Activated CD4-positive, alpha-beta memory T cell treated with anti-CD3 and anti-CD28 coated beads for 36 hours (primary cell): ENCODE measurements around the gene AHRR. TPM values are rescaled to one million over a fixed set of nuclear protein-coding genes. Genes with fewer than 3 reads are reported as not detected.

ENCODE experiments used
- CTCF ChIA-PET: fragments of 350-600 bp; sonication (Branson Sonifier 250); formaldehyde crosslinking; loops from one replicate; lab custom pipeline; 2021; ENCODE audit warnings: antibody characterized with exemption, inconsistent platforms; lab: Charles Lee
- POLR2A ChIA-PET: fragments of 350-600 bp; sonication (Branson Sonifier 250); formaldehyde crosslinking; loops from one replicate; lab custom pipeline; 2021; ENCODE audit warnings: antibody characterized with exemption; lab: Charles Lee
- DNase-seq: peaks from one replicate; pipeline ENCODE4 v3.0.0-alpha.2; 2020
- H3K27ac Mint-ChIP-seq: one replicate; pipeline ENCODE4 v1.8.0; 2021; ENCODE audit warnings: mixed read lengths
- H3K27me3 Mint-ChIP-seq: one replicate; pipeline ENCODE4 v1.8.0; 2021; ENCODE audit warnings: mixed read lengths
- H3K36me3 Mint-ChIP-seq: one replicate; pipeline ENCODE4 v1.8.0; 2021; ENCODE audit warnings: mixed read lengths
- H3K4me1 Mint-ChIP-seq: one replicate; pipeline ENCODE4 v1.8.0; 2021; ENCODE audit warnings: low read depth, mixed read lengths
- H3K4me3 Mint-ChIP-seq: one replicate; pipeline ENCODE4 v1.8.0; 2021; ENCODE audit warnings: mild to moderate bottlenecking, mixed read lengths
- H3K9me3 Mint-ChIP-seq: one replicate; pipeline ENCODE4 v1.8.0; 2021; ENCODE audit warnings: mixed read lengths
- intact Hi-C: fragments of 100-400 bp; cut with micrococcal nuclease; formaldehyde crosslinking; loops from one replicate; pipeline ENCODE4 v1.15.1; 2023
- total RNA-seq, 2 experiments: library from RNA; stranded (reverse); gene quantifications; one replicate each; pipeline ENCODE4 v1.2.3, GENCODE V29; 2021

The AHRR gene
- total RNA-seq, 2 experiments from 2014 or later: 16.7 to 16.8 TPM

- Mint-ChIP-seq H3K36me3 (peaks cover 2% of the 10 kb centered on the region), H3K27me3 (peaks cover 10% of the 10 kb centered on the region), H3K4me3 (no peak overlapping the region), H3K9me3 (no peaks in the 10 kb centered on the region), H3K27ac (no peak overlapping the region), H3K4me1 (no peaks in the 10 kb centered on the region)
- CTCF ChIA-PET: interaction anchor here (0.6 kb wide), 1 partner anchor 10 kb away, joined by 3 read pairs; no protein-coding TSS in a partner anchor
- POLR2A ChIA-PET: no interaction called here
- no peak for DNase-seq
- intact Hi-C loops: no loop called here
These were observed 113.8 kb downstream of the AHRR start for GRCh38 chr5:435156-435790.

DNA sequence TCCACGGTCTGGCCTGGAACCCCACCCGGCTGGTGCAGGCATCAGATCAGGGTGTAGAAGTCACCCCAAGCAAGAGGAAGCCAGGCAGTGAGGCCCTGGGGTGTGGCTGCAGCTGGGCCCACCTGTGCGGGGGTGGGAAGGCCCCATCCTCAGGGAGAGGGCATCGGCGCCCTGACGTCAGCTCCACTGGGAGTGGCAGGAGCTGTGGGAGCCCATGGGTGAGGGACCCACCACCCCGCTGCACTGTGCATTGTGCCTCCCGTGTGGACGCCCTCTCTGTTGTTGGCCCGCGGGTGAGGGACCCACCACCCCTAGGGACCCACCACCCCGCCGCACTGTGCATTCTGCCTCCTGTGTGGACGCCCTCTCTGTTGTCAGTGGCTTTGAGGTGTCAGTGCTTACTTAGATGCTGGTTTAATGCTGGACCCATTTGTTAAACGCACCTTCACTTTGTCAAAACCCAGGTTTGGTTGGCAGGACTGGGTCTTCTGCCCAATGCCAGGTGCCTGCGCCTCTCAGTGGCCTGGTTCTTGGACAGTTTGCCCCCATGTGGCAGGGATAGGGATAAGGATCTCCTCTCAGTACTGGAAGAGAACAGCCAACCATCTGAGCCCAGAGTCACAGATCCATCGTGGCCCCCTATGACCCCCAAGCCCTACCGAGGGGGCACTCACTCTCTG, 114.6 kb downstream of the AHRR start:
- Mint-ChIP-seq H3K27ac (no peak overlapping the region), H3K4me1 (no peaks in the 10 kb centered on the region), H3K4me3 (no peak overlapping the region), H3K36me3 (peaks cover 2% of the 10 kb centered on the region), H3K9me3 (no peaks in the 10 kb centered on the region), H3K27me3 (peaks cover 10% of the 10 kb centered on the region)
- intact Hi-C loops: no loop called here
- no peak for DNase-seq
- CTCF ChIA-PET: interaction anchor here (1.0 to 1.2 kb wide), 2 partner anchors 11 to 119 kb away, joined by 4 to 6 read pairs; no protein-coding TSS in a partner anchor
- POLR2A ChIA-PET: no interaction called here

- Mint-ChIP-seq H3K9me3 (no peaks in the 10 kb centered on the region), H3K4me1 (peaks cover under 1% of the 10 kb centered on the region), H3K36me3 (peaks cover 2% of the 10 kb centered on the region), H3K27ac (no peak overlapping the region), H3K4me3 (no peak overlapping the region), H3K27me3 (peaks cover 9% of the 10 kb centered on the region)
- intact Hi-C loops: no loop called here
- ChIA-PET CTCF (interaction anchor here (1.0 to 1.2 kb wide), 2 partner anchors 10 to 120 kb away, joined by 4 to 6 read pairs; no protein-coding TSS in a partner anchor), POLR2A (no interaction called here)
- DNase-seq: no peak
These were observed 115.1 kb downstream of the AHRR start for GRCh38 chr5:436641-436975.

DNA sequence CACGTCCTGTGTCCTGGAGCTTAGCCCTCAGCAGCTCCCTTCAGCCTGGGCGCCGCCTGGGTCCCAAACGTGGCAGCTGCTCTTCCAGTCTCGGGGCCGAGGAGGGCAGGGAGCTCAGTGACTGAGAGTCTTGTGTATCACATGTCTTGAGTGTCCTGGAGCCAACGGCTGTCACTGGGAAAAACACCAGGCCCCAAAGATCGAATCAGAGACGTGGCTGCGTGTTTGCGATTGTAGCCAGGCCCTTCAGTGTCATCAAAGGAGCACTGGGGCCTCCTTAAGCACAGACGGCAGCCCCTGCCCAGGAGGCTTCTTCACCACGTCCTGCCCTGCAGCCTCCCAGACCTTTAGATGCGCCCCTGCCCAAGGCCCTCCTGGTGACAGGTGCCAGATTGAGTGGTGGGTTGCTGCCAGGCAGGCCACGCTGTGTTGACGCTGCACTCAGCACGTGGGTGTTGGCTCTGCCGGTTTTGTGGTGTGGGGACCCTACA, 115.8 kb downstream of the AHRR start:
- no peak for DNase-seq
- Mint-ChIP-seq H3K36me3 (peaks cover 2% of the 10 kb centered on the region), H3K9me3 (no peaks in the 10 kb centered on the region), H3K27me3 (peaks cover 6% of the 10 kb centered on the region), H3K4me3 (no peak overlapping the region), H3K4me1 (peaks cover 7% of the 10 kb centered on the region), H3K27ac (no peak overlapping the region)
- POLR2A ChIA-PET: no interaction called here
- intact Hi-C loops: no loop called here
- CTCF ChIA-PET: interaction anchor here (1.0 kb wide), 1 partner anchor 120 kb away, joined by 6 read pairs; no protein-coding TSS in a partner anchor

DNA sequence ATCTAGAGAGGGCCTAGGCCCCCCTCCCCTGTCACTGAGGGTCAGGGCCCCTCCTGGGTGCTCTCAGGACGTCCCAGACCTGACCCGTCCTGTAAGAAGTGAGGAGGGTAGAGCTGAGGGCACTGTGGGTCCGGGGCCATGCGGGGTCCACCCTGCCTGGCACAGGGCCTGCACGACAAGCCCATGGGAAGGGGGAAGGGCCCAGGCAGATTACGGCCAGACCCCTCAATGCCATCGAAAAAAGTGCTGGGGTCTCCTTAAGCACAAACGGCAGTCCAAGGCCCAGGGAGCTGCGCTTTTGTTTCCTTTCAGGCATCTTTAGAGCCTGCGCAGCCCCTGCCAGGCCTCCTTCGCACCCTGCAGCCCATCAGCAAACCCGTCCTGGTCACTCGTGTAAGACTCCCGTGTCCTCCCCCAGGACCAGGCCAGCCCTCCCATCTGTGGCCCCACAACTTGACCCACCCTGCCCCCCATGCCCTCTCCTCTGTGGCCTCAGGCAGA, 117.0 kb downstream of the AHRR start:
- Mint-ChIP-seq H3K4me1 (peaks cover 10% of the 10 kb centered on the region), H3K9me3 (no peaks in the 10 kb centered on the region), H3K27me3 (peaks cover 3% of the 10 kb centered on the region), H3K36me3 (no peaks in the 10 kb centered on the region), H3K27ac (no peak overlapping the region), H3K4me3 (no peak overlapping the region)
- intact Hi-C loops: no loop called here
- POLR2A ChIA-PET: no interaction called here
- no peak for DNase-seq
- CTCF ChIA-PET: no interaction called here

- no peak for DNase-seq
- Mint-ChIP-seq H3K27ac (no peak overlapping the region), H3K9me3 (no peaks in the 10 kb centered on the region), H3K4me1 (peaks cover 14% of the 10 kb centered on the region), H3K36me3 (no peaks in the 10 kb centered on the region), H3K27me3 (peaks cover 3% of the 10 kb centered on the region), H3K4me3 (no peak overlapping the region)
- ChIA-PET CTCF (interaction anchor here (0.7 kb wide), 1 partner anchor 9 kb away, joined by 4 read pairs; no protein-coding TSS in a partner anchor), POLR2A (no interaction called here)
- intact Hi-C loops: no loop called here
These were observed 117.7 kb downstream of the AHRR start for GRCh38 chr5:439181-439580.

DNA sequence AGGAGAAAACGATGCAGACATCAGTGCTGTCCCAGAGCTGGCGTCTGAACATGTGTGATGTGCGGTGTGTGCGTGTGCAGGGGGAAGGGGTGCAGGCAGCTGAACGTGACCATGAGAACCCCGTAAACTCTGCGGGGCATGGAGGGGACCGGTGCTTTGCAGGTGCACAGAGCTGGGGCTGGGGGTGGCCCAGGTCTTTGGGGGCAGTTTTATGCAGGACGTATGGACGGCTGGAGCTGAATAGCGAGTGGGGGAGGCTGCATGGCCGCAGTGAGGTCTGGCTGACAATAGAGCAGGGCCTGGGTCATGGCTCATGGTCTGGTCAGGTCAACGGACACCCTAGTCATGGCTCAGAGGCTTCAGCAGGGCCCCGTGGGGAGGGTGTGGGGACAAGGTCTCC, 118.1 kb downstream of the AHRR start:
- Mint-ChIP-seq H3K36me3 (no peaks in the 10 kb centered on the region), H3K9me3 (no peaks in the 10 kb centered on the region), H3K4me1 (peaks cover 18% of the 10 kb centered on the region), H3K4me3 (no peak overlapping the region), H3K27me3 (peaks cover 3% of the 10 kb centered on the region), H3K27ac (no peak overlapping the region)
- POLR2A ChIA-PET: no interaction called here
- intact Hi-C loops: loop anchor here (5.0 kb wide), 1 partner anchor 167 kb away; the partner anchor contains the start of gene PDCD6
- no peak for DNase-seq
- CTCF ChIA-PET: interaction anchor here (0.7 kb wide), 1 partner anchor 10 kb away, joined by 4 read pairs; no protein-coding TSS in a partner anchor

- H3K36me3 Mint-ChIP-seq: no peaks in the 10 kb centered on the region
- CTCF ChIA-PET: no interaction called here
- no peak overlapping the region for H3K27ac Mint-ChIP-seq
- no peaks in the 10 kb centered on the region for H3K9me3 Mint-ChIP-seq
- H3K4me1 Mint-ChIP-seq: peaks cover 23% of the 10 kb centered on the region
- H3K27me3 Mint-ChIP-seq: peaks cover 2% of the 10 kb centered on the region
- DNase-seq: no peak
- intact Hi-C loops: loop anchor here (5.0 kb wide), 1 partner anchor 168 kb away; the partner anchor contains the start of gene PDCD6
- POLR2A ChIA-PET: no interaction called here
- H3K4me3 Mint-ChIP-seq: no peak overlapping the region
These were observed 119.1 kb downstream of the AHRR start for GRCh38 chr5:440401-441201.

- peak overlapping the region; percentile 95 for H3K4me3 Mint-ChIP-seq
- no peak for DNase-seq
- peaks cover 2% of the 10 kb centered on the region for H3K27me3 Mint-ChIP-seq
- ChIA-PET POLR2A (no interaction called here), CTCF (interaction anchor here (1.2 kb wide), 1 partner anchor 11 kb away, joined by 4 read pairs; no protein-coding TSS in a partner anchor)
- peak overlapping the region; percentile 33 for H3K27ac Mint-ChIP-seq
- H3K4me1 Mint-ChIP-seq: peaks cover 29% of the 10 kb centered on the region
- H3K9me3 Mint-ChIP-seq: no peaks in the 10 kb centered on the region
- peaks cover 7% of the 10 kb centered on the region for H3K36me3 Mint-ChIP-seq
- intact Hi-C loops: loop anchor here (2.0 to 5.0 kb wide), 2 partner anchors 31 to 170 kb away; partner anchors contain the start of gene PDCD6
These were observed 120.5 kb downstream of the AHRR start for GRCh38 chr5:441996-442334.

DNA sequence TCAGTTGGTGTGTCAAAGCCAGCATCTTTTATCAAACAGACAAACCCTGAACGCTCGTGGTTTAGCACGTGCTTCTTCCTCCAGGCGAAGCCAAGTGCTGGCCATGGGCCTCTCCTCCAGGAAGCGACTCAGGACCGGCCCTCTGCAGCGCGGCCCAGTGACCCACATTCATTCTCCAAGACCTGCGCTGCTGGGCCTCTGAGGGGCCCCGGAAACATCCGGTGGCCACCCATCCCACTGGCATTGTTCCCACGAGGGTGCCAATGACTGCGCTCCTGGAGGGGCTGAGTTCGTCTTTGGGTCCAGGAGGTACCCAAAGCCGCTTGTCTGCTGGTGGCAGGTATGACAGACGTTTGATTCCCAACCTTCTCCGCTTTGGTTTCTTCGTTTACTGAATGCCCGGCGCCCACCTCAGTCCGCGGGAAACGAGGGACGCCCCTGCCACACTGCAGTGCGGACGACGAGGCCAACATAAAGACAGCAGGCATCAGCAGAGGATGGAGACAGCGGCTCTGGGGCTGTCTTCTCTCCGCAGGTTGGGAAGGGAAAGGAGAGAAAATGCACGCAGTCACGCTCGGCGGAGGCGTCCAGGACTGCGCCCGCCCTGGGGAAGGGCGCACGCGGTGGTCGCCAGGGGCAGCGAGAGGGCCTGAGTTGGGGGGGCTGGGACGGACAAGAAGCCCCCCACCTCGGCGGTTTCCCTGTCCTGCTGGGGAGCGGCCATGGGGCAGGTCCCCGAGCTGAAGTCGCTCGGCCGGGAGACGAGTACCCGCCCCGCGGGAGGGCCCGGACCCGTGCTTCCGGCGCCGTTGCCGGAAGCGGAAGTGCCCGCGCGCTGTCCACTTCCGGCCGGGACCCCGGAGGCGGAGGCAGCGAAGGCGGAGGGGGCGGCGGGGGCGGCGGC, 121.1 kb downstream of the AHRR start, which contains the start of gene EXOC3:
TSS of gene EXOC3 (plus strand) at position 842 of the 904 bp plus-strand sequence. CDS start 3,030 bp downstream, outside the sequence.
- peak; percentile 81 for DNase-seq
- CTCF ChIA-PET: interaction anchor here (1.0 to 1.2 kb wide), 2 partner anchors 11 to 125 kb away, joined by 4 read pairs; no protein-coding TSS in a partner anchor
- Mint-ChIP-seq H3K4me3 (peak within 1 kb of the TSS; percentile 95), H3K27ac (peak within 1 kb of the TSS; percentile 89), H3K36me3 (peaks cover 8% of the 10 kb centered on the region), H3K9me3 (no peaks in the 10 kb centered on the region), H3K27me3 (no peaks in the 10 kb centered on the region), H3K4me1 (peaks cover 30% of the 10 kb centered on the region)
- intact Hi-C loops: loop anchor here (2.0 to 5.0 kb wide), 2 partner anchors 30 to 170 kb away; partner anchors contain the start of gene PDCD6
- POLR2A ChIA-PET: no interaction called here
